BJ (cell line): ENCODE results near the gene FLNB. TPM values are rescaled to one million over a fixed set of nuclear protein-coding genes. Genes with fewer than 3 reads are reported as not detected.

ENCODE experiments used
- CTCF ChIA-PET: fragments of 350-600 bp; formaldehyde crosslinking; extraction: SDS; loops from one replicate; lab custom pipeline; 2021; ENCODE audit warnings: antibody characterized with exemption, inconsistent platforms; lab: Yijun Ruan, JAX
- POLR2A ChIA-PET: fragments of 300-600 bp; sonication (Branson Sonifier 250); formaldehyde crosslinking; extraction: SDS; loops from one replicate; lab custom pipeline; 2021; ENCODE audit warnings: antibody characterized with exemption; lab: Charles Lee
- DNase-seq: peaks from one replicate; pipeline ENCODE4 v3.0.0-alpha.2; 2011; ENCODE audit warnings: low read depth
- H3K27me3 ChIP-seq: 2 replicates; pipeline ENCODE4 v1.6.0; 2011; ENCODE audit warnings: low read length; ENCODE audit not compliant: control insufficient read depth, insufficient read depth
- H3K36me3 ChIP-seq: 2 replicates; pipeline ENCODE4 v1.5.1; 2011; ENCODE audit warnings: low read length; ENCODE audit not compliant: control insufficient read depth, insufficient read depth
- H3K4me3 ChIP-seq: 2 replicates; pipeline ENCODE4 v1.5.1; 2011; ENCODE audit warnings: low read depth, mild to moderate bottlenecking, control low read depth, low read length
- polyA plus RNA-seq: library from polyadenylated mRNA; depleted of rRNA; stranded (reverse); fragments of >200 nt; gene quantifications from 2 replicates; pipeline ENCODE4 v1.2.3, GENCODE V29; 2011
- TF ChIP-seq, protein P1 (sequence below): IDR thresholded peaks from 2 replicates; pipeline ENCODE4 v1.5.1; 2011; ENCODE audit warnings: low read depth, mild to moderate bottlenecking, control low read depth, inconsistent platforms, low read length, moderate library complexity; ENCODE audit not compliant: insufficient read depth

FLNB gene
- polyA plus RNA-seq, 1 experiment, result 111 TPM

DNA sequence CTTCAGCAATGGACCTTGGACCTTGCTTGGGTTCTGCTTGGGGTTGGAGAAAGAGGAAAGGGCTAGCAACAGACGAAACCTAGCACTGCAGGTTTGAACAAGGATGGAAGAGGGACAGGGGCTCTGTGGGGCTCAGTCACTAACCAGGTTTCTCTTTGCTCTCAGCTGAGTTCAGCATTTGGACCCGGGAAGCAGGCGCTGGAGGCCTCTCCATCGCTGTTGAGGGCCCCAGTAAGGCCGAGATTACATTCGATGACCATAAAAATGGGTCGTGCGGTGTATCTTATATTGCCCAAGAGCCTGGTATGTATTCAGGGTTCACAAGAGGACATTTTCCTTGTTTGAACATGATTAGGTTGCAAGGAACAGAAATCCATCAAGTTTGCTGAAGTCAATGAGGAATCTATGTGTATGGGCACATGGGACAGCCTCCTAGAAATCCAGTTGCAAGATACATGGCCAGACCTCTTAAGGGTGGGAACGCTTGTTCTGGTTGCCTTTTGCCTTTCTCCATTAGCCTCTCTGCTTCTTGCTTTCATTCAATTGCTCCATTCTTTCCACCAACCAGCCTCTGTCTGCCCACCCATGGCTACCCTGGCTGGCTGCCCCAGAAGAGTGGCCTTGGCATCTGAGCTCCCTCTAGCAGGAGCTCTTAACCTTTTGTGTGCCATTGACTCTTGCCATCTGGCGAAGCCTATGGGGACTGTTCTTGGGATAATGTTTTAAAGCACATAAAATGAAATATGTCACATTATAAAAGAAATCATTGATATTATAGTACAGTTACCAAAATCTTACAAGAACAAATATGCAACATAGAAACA lies 146.6 kb downstream of the FLNB start:
- TF ChIP-seq, protein P1, sequence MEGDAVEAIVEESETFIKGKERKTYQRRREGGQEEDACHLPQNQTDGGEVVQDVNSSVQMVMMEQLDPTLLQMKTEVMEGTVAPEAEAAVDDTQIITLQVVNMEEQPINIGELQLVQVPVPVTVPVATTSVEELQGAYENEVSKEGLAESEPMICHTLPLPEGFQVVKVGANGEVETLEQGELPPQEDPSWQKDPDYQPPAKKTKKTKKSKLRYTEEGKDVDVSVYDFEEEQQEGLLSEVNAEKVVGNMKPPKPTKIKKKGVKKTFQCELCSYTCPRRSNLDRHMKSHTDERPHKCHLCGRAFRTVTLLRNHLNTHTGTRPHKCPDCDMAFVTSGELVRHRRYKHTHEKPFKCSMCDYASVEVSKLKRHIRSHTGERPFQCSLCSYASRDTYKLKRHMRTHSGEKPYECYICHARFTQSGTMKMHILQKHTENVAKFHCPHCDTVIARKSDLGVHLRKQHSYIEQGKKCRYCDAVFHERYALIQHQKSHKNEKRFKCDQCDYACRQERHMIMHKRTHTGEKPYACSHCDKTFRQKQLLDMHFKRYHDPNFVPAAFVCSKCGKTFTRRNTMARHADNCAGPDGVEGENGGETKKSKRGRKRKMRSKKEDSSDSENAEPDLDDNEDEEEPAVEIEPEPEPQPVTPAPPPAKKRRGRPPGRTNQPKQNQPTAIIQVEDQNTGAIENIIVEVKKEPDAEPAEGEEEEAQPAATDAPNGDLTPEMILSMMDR, result no peak
- POLR2A ChIA-PET, result no interaction called here

DNA sequence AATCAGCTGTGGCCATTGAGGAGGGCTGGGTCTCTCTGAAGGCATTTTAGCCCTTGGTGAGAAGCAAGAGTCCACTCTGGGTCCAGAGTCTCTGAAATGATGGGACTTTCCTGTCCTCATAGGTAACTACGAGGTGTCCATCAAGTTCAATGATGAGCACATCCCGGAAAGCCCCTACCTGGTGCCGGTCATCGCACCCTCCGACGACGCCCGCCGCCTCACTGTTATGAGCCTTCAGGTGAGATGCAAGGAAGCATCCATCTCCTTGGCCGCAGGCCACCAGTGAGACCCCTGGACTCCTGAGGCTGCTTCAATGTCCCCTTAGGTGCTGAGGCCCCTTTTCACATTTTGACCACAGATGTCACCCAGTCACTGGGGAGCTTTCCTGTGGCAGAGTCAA lies 147.6 kb downstream of the FLNB start:
- Histone ChIP-seq H3K4me3 (no peak overlapping the region), H3K36me3 (peaks cover 28% of the 10 kb centered on the region), H3K27me3 (no peaks in the 10 kb centered on the region)
- TF ChIP-seq, protein P1, result no peak
- no peak for DNase-seq
- ChIA-PET CTCF (interaction anchor here (3.9 kb wide), 1 partner anchor 11 kb away, joined by 26 read pairs; no protein-coding TSS in a partner anchor), POLR2A (no interaction called here)

More for the DNA sequence above, 146.6 kb downstream of the FLNB start:
- no peak for DNase-seq
- Histone ChIP-seq H3K36me3 (peaks cover 30% of the 10 kb centered on the region), H3K4me3 (no peak overlapping the region), H3K27me3 (no peaks in the 10 kb centered on the region)
- CTCF ChIA-PET, result interaction anchor here (1.9 kb wide), 1 partner anchor 13 kb away, joined by 6 read pairs; no protein-coding TSS in a partner anchor

DNA sequence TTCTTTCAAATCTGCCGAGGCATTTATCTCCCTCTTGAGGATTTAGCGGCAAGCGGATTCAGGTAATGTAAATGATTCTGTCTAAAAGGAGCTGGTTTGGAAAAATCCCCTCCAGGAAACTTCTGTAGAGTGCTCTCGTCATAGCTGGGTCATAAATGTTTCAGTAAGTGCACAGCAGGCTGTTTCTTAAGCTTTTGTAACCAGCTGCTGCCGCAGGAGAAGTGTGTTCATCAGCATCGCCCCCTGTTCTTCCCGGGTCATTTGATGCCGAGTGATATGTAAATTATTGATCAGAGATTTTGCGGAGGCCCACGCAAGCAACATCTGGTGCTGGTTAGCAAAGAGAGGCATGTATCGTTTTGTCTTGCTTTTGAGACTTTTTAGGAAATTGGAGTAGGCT lies 149.5 kb downstream of the FLNB start:
- CTCF ChIA-PET, result interaction anchor here (0.5 to 3.9 kb wide), 3 partner anchors 10 to 108 kb away, joined by 3 to 26 read pairs (median 3); no protein-coding TSS in a partner anchor

DNA sequence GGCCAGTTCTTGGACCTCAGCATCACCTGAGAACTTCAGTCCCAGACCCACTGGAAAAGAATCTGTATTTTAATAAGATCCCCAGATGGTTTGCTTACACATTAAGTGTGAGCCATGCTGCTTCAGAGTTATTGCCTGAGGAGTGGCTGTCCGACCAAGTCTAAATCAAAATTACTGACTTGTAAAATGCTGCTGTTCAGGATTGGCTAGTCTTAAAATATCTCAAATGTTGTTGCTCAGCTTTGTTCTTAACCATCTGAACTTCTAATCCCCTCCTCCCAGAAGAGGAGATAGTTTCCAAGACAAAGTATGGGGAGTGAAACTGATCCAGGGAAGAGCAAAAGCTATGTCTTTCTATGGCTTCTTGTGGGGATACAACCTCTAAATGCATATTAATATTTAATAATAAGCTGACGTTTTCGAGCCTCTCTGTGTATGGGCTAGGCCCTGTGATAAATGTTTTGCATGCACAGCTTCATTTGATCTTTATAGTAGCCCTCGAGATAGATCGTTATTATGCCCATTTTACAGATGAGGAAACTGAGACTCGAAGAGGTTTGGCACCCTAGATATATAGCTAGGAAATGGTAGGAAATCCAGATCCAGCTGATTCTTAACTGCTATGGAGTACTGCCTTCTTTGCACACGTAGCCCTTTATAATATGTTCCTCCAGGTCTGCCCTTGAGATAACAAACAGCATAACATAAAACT lies 150.4 kb downstream of the FLNB start:
- peaks cover 12% of the 10 kb centered on the region for H3K36me3 ChIP-seq
- no peak for DNase-seq
- POLR2A ChIA-PET, result no interaction called here
- CTCF ChIA-PET, result interaction anchor here (0.7 to 3.9 kb wide), 7 partner anchors 8 to 148 kb away, joined by 3 to 26 read pairs (median 3); partner anchors contain the start of genes HTD2 and RPP14
- TF ChIP-seq, protein P1, result no peak
- no peak overlapping the region for H3K4me3 ChIP-seq
- H3K27me3 ChIP-seq, result no peaks in the 10 kb centered on the region

More for the DNA sequence above, 149.5 kb downstream of the FLNB start:
- no peak overlapping the region for H3K4me3 ChIP-seq
- peaks cover 17% of the 10 kb centered on the region for H3K36me3 ChIP-seq
- POLR2A ChIA-PET, result interaction anchor here (0.7 kb wide), 1 partner anchor 198 kb away, joined by 3 read pairs; no protein-coding TSS in a partner anchor
- H3K27me3 ChIP-seq, result no peaks in the 10 kb centered on the region
- TF ChIP-seq, protein P1, result no peak
- no peak for DNase-seq

DNA sequence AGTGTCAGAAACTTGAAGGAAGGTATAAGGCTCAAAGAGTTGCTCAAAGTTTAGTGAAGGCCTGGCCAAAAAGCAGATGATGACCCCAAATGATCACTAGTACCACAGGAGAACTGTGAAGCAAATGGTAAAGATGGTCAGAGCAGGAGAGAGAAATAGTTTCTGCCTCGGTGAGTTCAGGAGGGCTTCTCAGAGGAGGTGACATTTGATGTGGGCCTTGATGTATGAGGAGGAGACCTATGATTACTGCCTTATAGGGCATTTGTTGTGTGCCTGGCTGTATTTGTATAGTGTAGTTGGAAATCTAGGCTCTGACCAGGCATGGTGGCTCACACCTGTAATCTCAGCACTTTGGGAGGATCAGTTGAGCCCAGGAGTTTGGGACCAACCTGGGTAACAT lies 152.2 kb downstream of the FLNB start:
- TF ChIP-seq, protein P1, result no peak
- H3K36me3 ChIP-seq, result peaks cover 22% of the 10 kb centered on the region
- H3K4me3 ChIP-seq, result no peak overlapping the region
- no peak for DNase-seq
- ChIA-PET CTCF (interaction anchor here (1.5 to 1.9 kb wide), 2 partner anchors 17 to 25 kb away, joined by 4 to 5 read pairs; no protein-coding TSS in a partner anchor), POLR2A (no interaction called here)
- H3K27me3 ChIP-seq, result no peaks in the 10 kb centered on the region
